HepG2 (cell line): Measurements from ENCODE around the gene HIGD1C. TPM values are rescaled to one million over a fixed set of nuclear protein-coding genes. Genes with fewer than 3 reads are reported as not detected.

Source experiments
- ATAC-seq: fragments of 200-7000 bp; cut with Tn5 transposase; 3 replicates; pipeline ENCODE4 v1.9.1; 2020; ENCODE audit warnings: mild to moderate bottlenecking, moderate library complexity
- BruUV-seq: library from RNA; stranded (reverse); fragments of 400-500 nt; replicated peaks from 2 replicates; lab custom pipeline; 2021; lab: Mats Ljungman, UMichigan
- CTCF ChIA-PET: fragments of 300-600 bp; formaldehyde crosslinking; extraction: SDS; loops from one replicate; lab custom pipeline; 2021; ENCODE audit warnings: low total read pairs, inconsistent platforms, low intra/inter-chr PET ratio; lab: Yijun Ruan, JAX
- POLR2A ChIA-PET: fragments of 350-600 bp; sonication (Branson Sonifier 250); formaldehyde crosslinking; loops from one replicate; lab custom pipeline; 2020; ENCODE audit warnings: antibody characterized with exemption, inconsistent platforms; lab: Yijun Ruan, JAX
- DNase-seq: peaks from one replicate; pipeline ENCODE4 v3.0.0-alpha.2; 2015; ENCODE audit warnings: low spot score
- FAIRE-seq: peaks from 3 replicates; lab custom pipeline; 2011; peaks lifted over from hg19 to GRCh38; lab: Jason Lieb, UNC
- H2AFZ ChIP-seq: one replicate; pipeline ENCODE4 v1.6.1; 2011; ENCODE audit warnings: low read length, inconsistent platforms
- H3K27ac ChIP-seq: fragments of 300-600 bp; 3 replicates; pipeline ENCODE4 v1.8.0; 2011; ENCODE audit warnings: mixed run types, mild to moderate bottlenecking, mixed read lengths, low read length, inconsistent platforms; ENCODE audit not compliant: insufficient read depth; ENCODE audit errors: extremely low read length
- H3K27me3 ChIP-seq, 2 experiments: fragments of 200-600 bp in 1 of 2; 2 replicates in 1 of 2; 3 replicates in 1 of 2; pipeline versions ENCODE4 v1.6.0 to v1.8.0; 2011; ENCODE audit warnings: low read length in 2 of 2, mild to moderate bottlenecking in 2 of 2, moderate library complexity in 2 of 2, inconsistent platforms in 1 of 2; ENCODE audit not compliant: insufficient read depth in 2 of 2, control insufficient read depth in 1 of 2
- H3K36me3 ChIP-seq, 2 experiments: fragments of 200-600 bp in 1 of 2; replicated peaks in 1 of 2; 2 replicates in 1 of 2; 3 replicates in 1 of 2; pipeline versions ENCODE4 v1.5.1 to v1.8.0; 2011; ENCODE audit warnings: low read length in 2 of 2, inconsistent platforms in 1 of 2; ENCODE audit not compliant: insufficient read depth in 2 of 2, control insufficient read depth in 1 of 2
- H3K4me1 ChIP-seq: 2 replicates; pipeline ENCODE4 v1.5.1; 2012; ENCODE audit warnings: low read length, inconsistent platforms; ENCODE audit not compliant: insufficient read depth
- H3K4me2 ChIP-seq: 2 replicates; pipeline ENCODE4 v1.6.0; 2011; ENCODE audit warnings: low read depth, low read length, inconsistent platforms
- H3K4me3 ChIP-seq, 3 experiments: fragments of 200-600 bp in 1 of 3; sonication (generic), shearing (Covaris generic) in 1 of 3; replicated peaks in 1 of 3; 2 replicates each; pipeline ENCODE4 v1.5.1; 2011 to 2016; ENCODE audit warnings: low read length in 3 of 3, inconsistent platforms in 2 of 3, low read depth in 2 of 3, mild to moderate bottlenecking in 2 of 3, control low read depth in 1 of 3, mixed read lengths in 1 of 3; ENCODE audit not compliant: insufficient read depth in 1 of 3
- H3K79me2 ChIP-seq: one replicate; pipeline ENCODE4 v1.6.1; 2011; ENCODE audit warnings: low read length, inconsistent platforms; ENCODE audit not compliant: insufficient read depth
- H3K9ac ChIP-seq: 2 replicates; pipeline ENCODE4 v1.6.0; 2011; ENCODE audit warnings: mild to moderate bottlenecking, low read depth, low read length, inconsistent platforms; ENCODE audit not compliant: insufficient read depth
- H3K9me3 ChIP-seq: 2 replicates; pipeline ENCODE4 v1.5.1; 2012; ENCODE audit warnings: mild to moderate bottlenecking, low read length
- H4K20me1 ChIP-seq: 2 replicates; pipeline ENCODE4 v1.6.0; 2011; ENCODE audit warnings: inconsistent platforms, mild to moderate bottlenecking, low read length, moderate library complexity; ENCODE audit not compliant: insufficient read depth
- HHEX ChIP-seq: IDR thresholded peaks from 2 replicates; pipeline ENCODE4 v1.6.1; 2016; ENCODE audit warnings: control low read depth
- IRX3 ChIP-seq: sonication (generic); formaldehyde crosslinking; IDR thresholded peaks from 2 replicates; pipeline ENCODE4 v1.8.1; 2023; ENCODE audit warnings: mild to moderate bottlenecking, low read depth, missing genetic modification reagents, borderline replicate concordance
- KLF15 ChIP-seq: sonication (generic); formaldehyde crosslinking; IDR thresholded peaks from 2 replicates; pipeline ENCODE4 v1.8.1; 2023; ENCODE audit warnings: borderline replicate concordance, mild to moderate bottlenecking, inconsistent platforms, missing genetic modification reagents, mixed read lengths
- NR2C2 ChIP-seq: sonication (generic); formaldehyde crosslinking; IDR thresholded peaks from 2 replicates; pipeline ENCODE4 v1.4.0; 2020; ENCODE audit warnings: missing genetic modification reagents, mild to moderate bottlenecking, moderate library complexity, borderline replicate concordance
- PAXIP1 ChIP-seq: sonication (generic); formaldehyde crosslinking; conservative IDR thresholded peaks from 2 replicates; pipeline ENCODE4 v1.4.0; 2020; ENCODE audit warnings: mild to moderate bottlenecking, missing genetic modification reagents, moderate library complexity
- RELA ChIP-seq: sonication (generic); formaldehyde crosslinking; IDR thresholded peaks from 2 replicates; pipeline ENCODE4 v1.4.0; 2020; ENCODE audit warnings: missing genetic modification reagents
- THAP9 ChIP-seq: sonication (generic); formaldehyde crosslinking; IDR thresholded peaks from 2 replicates; pipeline ENCODE4; 2020; ENCODE audit warnings: missing genetic modification reagents, mild to moderate bottlenecking, borderline replicate concordance
- TIGD3 ChIP-seq: sonication (generic); formaldehyde crosslinking; IDR thresholded peaks from 2 replicates; pipeline ENCODE4 v1.5.1; 2020; ENCODE audit warnings: mild to moderate bottlenecking, missing genetic modification reagents, borderline replicate concordance
- TRAFD1 ChIP-seq: sonication (generic); formaldehyde crosslinking; IDR thresholded peaks from 2 replicates; pipeline ENCODE4 v1.5.1; 2020; ENCODE audit warnings: missing genetic modification reagents, mild to moderate bottlenecking, borderline replicate concordance
- ZNF337 ChIP-seq: sonication (generic); formaldehyde crosslinking; IDR thresholded peaks from 2 replicates; pipeline ENCODE4 v1.5.1; 2020; ENCODE audit warnings: missing genetic modification reagents, low read depth, mild to moderate bottlenecking, borderline replicate concordance
- WGBS: methylation state at CpG from one replicate; pipeline ENCODE4 v1.1.6; 2017; ENCODE audit warnings: low lambda C conversion rate; 5-methylcytosine and 5-hydroxymethylcytosine counted together
- in situ Hi-C: cut with HindIII; loops from 2 replicates; pipeline ENCODE4 v1.10.0; 2017; ENCODE audit warnings: low pct_unique_long_range_greater_than_20kb; ENCODE audit not compliant: extremely low pct_ligation_motif_present
- intact Hi-C: fragments of 100-400 bp; cut with micrococcal nuclease; formaldehyde crosslinking; loops from one replicate; pipeline ENCODE4 v1.10.0; 2022; ENCODE audit not compliant: unreplicated experiment
- polyA plus RNA-seq, 8 experiments: library from polyadenylated mRNA; depleted of rRNA in 3 of 8; stranded (reverse) in 7 of 8; unstranded in 1 of 8; fragments of >200 nt; fragmentation: Illumina TruSeq in 4 of 8; extraction: Trizol in 4 of 8; gene quantifications; 2 replicates each; pipeline versions ENCODE4 v1.2.1 to v1.2.3, GENCODE V29; 2011 to 2016; ENCODE audit warnings: low read depth in 4 of 8, missing spikeins in 1 of 8, mixed read lengths in 1 of 8; ENCODE audit not compliant: insufficient read depth in 1 of 8
- total RNA-seq, 5 experiments: library from RNA; depleted of rRNA; stranded (reverse); fragments of >200 nt; fragmentation: Illumina TruSeq; extraction: Trizol; gene quantifications; 2 replicates each; pipeline ENCODE4 v1.2.3, GENCODE V29; 2016; ENCODE audit warnings: low read depth in 1 of 5

HIGD1C gene
- total and polyA plus RNA-seq, 2 of the 13 experiments (the other 11 are each of a cell fraction or from before 2014, with no cell fraction given) = not detected

- no TSS peak for BruUV-seq
- CTCF ChIA-PET = interaction anchor here (1.7 kb wide), 1 partner anchor 162 kb away, joined by 17 read pairs; no protein-coding TSS in a partner anchor
- H3K36me3 ChIP-seq = peaks cover 19 to 37% of the 10 kb centered on the region in 2 experiments
- no peak overlapping the region for H3K27ac ChIP-seq
- intact Hi-C loops = no loop called here
- H3K4me2 ChIP-seq = no peak overlapping the region
- H3K9me3 ChIP-seq = no peaks in the 10 kb centered on the region
- ATAC-seq = no peak
- no peak overlapping the region for H3K9ac ChIP-seq
- TF ChIP-seq HHEX (no peak), IRX3 (no peak), THAP9 (CRISPR knock-in tag) (no peak), NR2C2 (no peak), PAXIP1 (CRISPR knock-in tag) (no peak), TRAFD1 (CRISPR knock-in tag) (no peak), ZNF337 (CRISPR knock-in tag) (no peak), KLF15 (CRISPR knock-in tag) (no peak), RELA (CRISPR knock-in tag) (no peak), TIGD3 (CRISPR knock-in tag) (no peak)
- no peaks in the 10 kb centered on the region for H3K27me3 ChIP-seq
- POLR2A ChIA-PET = interaction anchor here (1.5 to 3.5 kb wide), 8 partner anchors 38 to 224 kb away, joined by 3 to 23 read pairs (median 5); partner anchors contain the start of genes ATF1 and SLC11A2
- FAIRE-seq = no peak
- H2AFZ ChIP-seq = no peak overlapping the region
- no peaks in the 10 kb centered on the region for H4K20me1 ChIP-seq
- no peak overlapping the region for H3K4me3 ChIP-seq
- in situ Hi-C loops = loop anchor here (5.0 kb wide), 1 partner anchor 161 kb away; no protein-coding TSS in a partner anchor
- no peak for DNase-seq
- no peaks in the 10 kb centered on the region for H3K79me2 ChIP-seq
- WGBS = 95% methylated on average over 5 of the region's 5 CpGs
- H3K4me1 ChIP-seq = peaks cover 20% of the 10 kb centered on the region
Observed at GRCh38 chr12:50988051-50988450, 35.7 kb downstream of the HIGD1C start.
